ENCODE results near the gene TRIM10.

TRIM10 gene

DNA sequence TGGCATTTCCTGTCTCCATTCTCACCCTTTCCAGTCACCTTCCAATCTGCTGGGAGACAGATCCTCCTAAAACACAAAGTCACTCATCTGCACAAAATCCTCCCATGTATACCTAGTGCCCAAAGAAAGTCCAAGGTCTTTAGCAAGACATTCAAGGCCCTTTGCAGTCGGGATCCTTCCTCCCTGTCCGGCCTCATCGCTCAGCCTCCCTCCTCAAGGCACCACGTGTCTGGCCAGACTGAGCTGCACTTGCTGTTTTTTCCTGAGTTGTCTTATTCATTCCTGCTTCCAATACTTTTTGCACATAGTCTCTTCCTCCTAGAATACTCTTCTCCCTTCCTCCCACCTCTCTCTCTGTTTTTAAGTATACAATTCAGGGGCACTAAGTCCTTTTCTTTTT lies 3.7 kb upstream of the TRIM10 start:
- Mint-ChIP-seq H3K27me3 (ENCODE audit: low read depth) (peaks cover 4% of the 10 kb centered on the region), H3K9me3 (no peaks in the 10 kb centered on the region), H3K27ac (no peak overlapping the region), H3K4me3 (no peak overlapping the region), H3K4me1 (ENCODE audit: low read depth) (peaks cover 15% of the 10 kb centered on the region), H3K36me3 (ENCODE audit: low read depth) (no peaks in the 10 kb centered on the region)
- no peak for DNase-seq (ENCODE audit: low spot score)

DNA sequence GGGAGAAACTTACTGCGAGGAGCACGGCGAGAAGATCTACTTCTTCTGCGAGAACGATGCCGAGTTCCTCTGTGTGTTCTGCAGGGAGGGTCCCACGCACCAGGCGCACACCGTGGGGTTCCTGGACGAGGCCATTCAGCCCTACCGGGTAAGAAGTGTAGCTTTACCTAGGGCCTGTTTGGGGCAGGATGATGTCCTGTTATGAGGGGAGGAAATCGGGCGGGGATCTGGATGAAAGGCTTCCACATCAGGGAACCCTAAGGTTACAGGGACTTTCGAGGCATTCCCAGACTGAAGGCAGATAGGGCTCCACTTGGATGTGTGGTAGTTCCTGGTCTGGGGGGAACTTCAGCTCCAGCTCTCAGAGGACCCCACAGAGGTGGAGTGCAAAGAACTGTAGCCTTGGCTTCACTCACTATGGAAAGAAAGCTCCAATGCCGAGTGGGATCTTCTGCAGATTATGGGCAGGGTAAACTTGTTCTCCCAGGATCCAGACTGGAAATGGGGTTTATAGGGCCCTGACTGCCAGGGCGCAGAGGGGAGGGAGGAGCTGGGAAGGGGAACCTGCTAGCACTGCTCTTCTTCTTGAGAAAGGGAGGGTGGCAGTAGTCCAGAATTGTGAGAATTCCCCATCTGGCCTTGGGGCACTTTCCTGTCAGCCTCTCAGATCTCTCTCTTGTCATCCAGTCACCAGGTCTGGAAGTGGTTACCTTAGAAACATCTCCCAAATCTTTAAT lies 3.1 kb upstream of the TRIM10 start:
- Mint-ChIP-seq H3K36me3 (ENCODE audit: low read depth) (no peaks in the 10 kb centered on the region), H3K9me3 (no peaks in the 10 kb centered on the region), H3K27me3 (ENCODE audit: low read depth) (peaks cover 4% of the 10 kb centered on the region), H3K4me3 (no peak overlapping the region), H3K4me1 (ENCODE audit: low read depth) (peaks cover 16% of the 10 kb centered on the region), H3K27ac (no peak overlapping the region)
- no peak for DNase-seq (ENCODE audit: low spot score)

DNA sequence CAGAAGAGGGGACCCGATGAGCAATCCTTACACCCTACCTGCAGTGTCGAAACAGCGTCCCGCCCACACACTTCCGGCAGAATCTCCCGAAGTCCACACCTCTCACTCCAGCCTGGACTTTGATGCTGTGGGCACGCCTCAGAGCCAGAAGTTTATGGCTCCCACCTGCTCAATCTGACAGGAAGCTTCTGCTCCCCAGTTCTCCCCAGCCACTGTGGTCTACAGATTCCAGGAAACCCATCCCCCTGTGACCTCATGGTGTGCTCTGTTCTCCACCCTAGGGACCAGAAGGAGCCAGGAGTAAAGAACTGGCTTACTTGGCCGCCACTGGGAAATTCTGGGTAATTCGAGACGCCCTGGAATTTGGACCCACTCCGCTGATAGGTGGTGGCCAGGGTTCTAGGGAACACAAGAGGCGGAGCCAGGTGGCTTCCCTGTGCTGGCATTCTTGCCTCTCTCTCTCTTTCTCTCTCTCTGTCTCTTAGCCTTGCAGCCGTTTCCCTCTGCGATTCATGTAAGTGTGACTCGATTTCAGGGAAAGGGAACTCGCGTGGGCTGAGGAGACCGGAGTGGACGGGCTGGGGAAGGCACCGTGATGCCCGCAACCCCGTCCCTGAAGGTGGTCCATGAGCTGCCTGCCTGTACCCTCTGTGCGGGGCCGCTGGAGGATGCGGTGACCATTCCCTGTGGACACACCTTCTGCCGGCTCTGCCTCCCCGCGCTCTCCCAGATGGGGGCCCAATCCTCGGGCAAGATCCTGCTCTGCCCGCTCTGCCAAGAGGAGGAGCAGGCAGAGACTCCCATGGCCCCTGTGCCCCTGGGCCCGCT lies 2.3 kb upstream of the TRIM10 start, which contains the start of gene TRIM15:
Gene TRIM15 (plus strand): TSS at position 457 of the 828 bp plus-strand sequence. CDS start 139 bp downstream, at position 596.
- peak; percentile 52 for DNase-seq (ENCODE audit: low spot score)
- Mint-ChIP-seq H3K27me3 (ENCODE audit: low read depth) (peaks cover 2% of the 10 kb centered on the region), H3K36me3 (ENCODE audit: low read depth) (no peaks in the 10 kb centered on the region), H3K27ac (no peak within 1 kb of the TSS), H3K4me1 (ENCODE audit: low read depth) (peaks cover 17% of the 10 kb centered on the region), H3K4me3 (peak within 1 kb of the TSS; percentile 34), H3K9me3 (no peaks in the 10 kb centered on the region)

DNA sequence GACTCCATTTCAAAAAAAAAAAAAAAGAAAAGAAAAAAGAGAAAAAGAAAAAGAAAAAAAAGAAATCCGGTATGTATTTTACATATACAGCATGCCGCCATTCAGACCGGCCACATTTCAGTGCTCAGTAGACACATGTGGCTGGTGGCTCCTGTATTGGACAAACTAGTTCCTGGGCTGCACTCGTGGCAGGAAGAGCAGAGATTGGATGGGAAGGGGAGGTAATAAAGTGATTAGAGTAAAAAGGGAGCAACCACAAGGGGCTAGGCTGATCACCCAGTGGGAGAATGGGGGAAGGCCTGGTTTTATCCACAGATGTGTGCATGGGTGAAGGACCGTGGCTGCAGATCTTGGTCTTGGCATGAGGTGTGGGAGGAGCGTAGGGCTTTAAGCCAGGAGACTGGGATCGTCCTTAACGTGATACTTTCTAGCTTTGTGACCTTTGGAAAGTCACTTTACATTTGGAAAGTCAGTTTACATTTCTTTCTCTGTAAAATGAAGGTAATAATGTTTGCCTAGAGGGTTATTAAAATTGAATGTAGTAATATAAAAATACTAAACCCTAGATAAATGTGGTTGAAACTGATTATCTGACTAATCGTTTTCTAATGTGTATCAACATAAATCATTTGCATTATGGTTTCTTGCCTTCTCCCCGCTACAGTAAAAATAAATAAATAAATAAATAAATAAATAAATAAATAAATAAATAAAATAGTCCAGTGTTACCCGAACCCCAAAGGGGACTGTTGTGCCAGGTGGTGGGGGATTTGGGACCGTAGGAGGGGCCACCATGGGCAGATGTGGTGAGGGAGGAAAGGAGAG lies 1.5 kb upstream of the TRIM10 start:
- Mint-ChIP-seq H3K27me3 (ENCODE audit: low read depth) (no peaks in the 10 kb centered on the region), H3K36me3 (ENCODE audit: low read depth) (no peaks in the 10 kb centered on the region), H3K27ac (no peak overlapping the region), H3K9me3 (no peaks in the 10 kb centered on the region), H3K4me3 (peak overlapping the region; percentile 31), H3K4me1 (ENCODE audit: low read depth) (peaks cover 18% of the 10 kb centered on the region)
- no peak for DNase-seq (ENCODE audit: low spot score)

DNA sequence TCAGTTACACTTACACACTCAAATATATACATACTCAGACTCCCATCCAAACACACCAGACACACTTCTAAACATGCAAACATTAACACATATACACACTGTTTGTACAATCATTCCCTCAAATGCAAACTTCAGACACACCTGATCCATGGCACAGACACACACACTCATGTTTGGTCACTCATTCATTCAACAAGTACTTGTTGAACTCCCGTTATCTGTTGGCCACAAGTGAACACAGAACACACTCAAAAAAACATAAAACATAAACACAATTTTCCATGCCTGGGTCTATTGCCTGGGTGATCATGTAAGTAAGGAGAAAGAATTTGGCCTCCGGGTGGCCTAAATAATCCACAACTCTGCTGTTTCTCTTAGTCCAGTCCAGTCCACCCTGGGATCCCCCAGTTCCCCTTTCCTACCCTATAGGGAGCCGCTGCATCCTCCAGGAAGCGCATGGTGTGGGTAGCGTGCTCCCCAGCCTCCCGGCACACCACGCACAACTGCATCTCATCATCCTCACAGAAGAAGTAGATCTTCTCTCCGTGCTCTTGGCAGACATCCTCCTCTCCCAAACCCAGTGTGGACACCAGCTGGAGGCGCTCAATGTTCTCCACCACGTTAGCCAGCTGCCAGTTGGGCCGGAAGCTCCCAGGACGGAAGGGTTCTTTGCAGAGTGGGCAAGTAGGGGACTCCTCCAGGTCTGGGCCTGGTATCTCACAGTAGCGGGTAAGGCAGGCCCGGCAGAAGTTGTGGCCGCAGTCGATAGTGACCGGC lies 815 bp downstream of the TRIM10 start:
- Mint-ChIP-seq H3K4me3 (no peak overlapping the region), H3K27me3 (ENCODE audit: low read depth) (no peaks in the 10 kb centered on the region), H3K4me1 (ENCODE audit: low read depth) (peaks cover 12% of the 10 kb centered on the region), H3K36me3 (ENCODE audit: low read depth) (no peaks in the 10 kb centered on the region), H3K9me3 (no peaks in the 10 kb centered on the region), H3K27ac (no peak overlapping the region)
- no peak for DNase-seq (ENCODE audit: low spot score)

DNA sequence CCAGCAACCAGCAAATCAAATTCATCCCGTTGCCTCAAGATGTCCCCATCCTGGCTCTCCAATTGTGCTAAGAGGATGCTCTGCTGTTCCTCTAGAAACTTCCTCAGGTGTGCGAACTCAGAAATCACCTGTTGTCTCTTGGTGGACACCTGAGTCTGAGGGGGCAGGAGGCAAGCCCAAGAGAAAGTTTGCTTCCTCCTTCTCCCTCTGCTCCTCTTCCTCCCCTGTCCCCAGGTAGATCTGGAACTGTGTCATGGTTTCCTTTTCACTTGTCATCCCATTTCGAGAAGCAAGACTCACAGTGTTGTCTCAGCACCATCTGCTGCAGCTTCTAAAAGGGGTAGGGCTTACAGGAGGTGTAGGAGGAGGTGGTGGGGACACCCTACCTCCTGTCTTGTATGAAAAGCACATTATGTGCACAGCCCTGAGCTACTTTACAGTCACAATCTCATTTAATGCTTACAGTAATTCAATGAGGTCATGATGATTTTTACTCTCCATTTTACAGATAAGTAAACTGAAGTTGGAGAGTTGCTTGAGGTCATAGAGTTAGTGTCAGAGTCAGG lies 2.5 kb downstream of the TRIM10 start:
- Mint-ChIP-seq H3K27ac (no peak overlapping the region), H3K9me3 (no peaks in the 10 kb centered on the region), H3K4me1 (ENCODE audit: low read depth) (peaks cover 12% of the 10 kb centered on the region), H3K36me3 (ENCODE audit: low read depth) (no peaks in the 10 kb centered on the region), H3K27me3 (ENCODE audit: low read depth) (peaks cover 4% of the 10 kb centered on the region), H3K4me3 (no peak overlapping the region)
- no peak for DNase-seq (ENCODE audit: low spot score)

DNA sequence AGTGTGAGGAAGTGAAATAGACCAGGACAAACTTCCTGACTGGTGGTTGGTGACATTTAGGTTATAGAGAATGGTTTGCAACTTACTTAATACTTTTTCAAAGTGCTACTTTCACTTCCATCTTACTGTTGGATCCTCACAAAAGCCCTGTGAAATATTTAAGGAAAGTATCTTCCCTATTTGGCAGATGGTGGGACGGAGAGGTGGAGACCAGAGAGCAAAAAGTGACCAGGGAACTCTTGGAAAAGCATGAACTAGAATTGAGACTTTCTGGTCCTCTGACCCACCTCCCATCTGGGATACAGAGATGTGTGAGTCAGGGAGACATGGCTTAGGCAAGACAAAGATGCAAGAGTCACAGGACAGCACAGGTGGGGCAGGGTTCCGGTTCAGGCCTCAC lies 3.0 kb downstream of the TRIM10 start:
- no peaks in the 10 kb centered on the region for H3K9me3 Mint-ChIP-seq
- no peak for DNase-seq (ENCODE audit: low spot score)
- H3K27ac Mint-ChIP-seq, result no peak overlapping the region
- no peaks in the 10 kb centered on the region for H3K36me3 Mint-ChIP-seq (ENCODE audit: low read depth)
- H3K4me1 Mint-ChIP-seq (ENCODE audit: low read depth), result peaks cover 9% of the 10 kb centered on the region
- H3K4me3 Mint-ChIP-seq, result no peak overlapping the region
- H3K27me3 Mint-ChIP-seq (ENCODE audit: low read depth), result peaks cover 7% of the 10 kb centered on the region

DNA sequence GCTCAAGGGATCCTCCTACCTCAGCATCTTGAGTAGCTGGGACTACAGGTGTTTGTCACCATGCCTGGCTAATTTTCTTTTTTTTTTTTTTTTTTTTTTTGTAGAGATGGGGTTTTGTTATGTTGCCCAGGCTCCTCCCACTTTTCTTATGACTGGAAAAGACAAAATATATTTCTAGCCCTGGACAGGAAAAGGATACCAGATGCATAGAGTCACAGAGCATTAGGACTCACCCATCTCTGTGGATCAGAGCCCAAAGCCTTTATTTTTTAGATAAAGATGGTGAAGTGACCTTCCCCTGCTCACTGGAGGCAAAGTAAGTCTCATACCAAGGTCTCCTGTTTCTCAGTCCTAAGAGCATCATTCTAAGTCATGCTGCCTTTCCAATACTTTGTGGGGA lies 3.4 kb downstream of the TRIM10 start:
- no peak for DNase-seq (ENCODE audit: low spot score)
- Mint-ChIP-seq H3K27me3 (ENCODE audit: low read depth) (peaks cover 7% of the 10 kb centered on the region), H3K27ac (no peak overlapping the region), H3K36me3 (ENCODE audit: low read depth) (no peaks in the 10 kb centered on the region), H3K9me3 (no peaks in the 10 kb centered on the region), H3K4me1 (ENCODE audit: low read depth) (peaks cover 9% of the 10 kb centered on the region), H3K4me3 (no peak overlapping the region)

DNA sequence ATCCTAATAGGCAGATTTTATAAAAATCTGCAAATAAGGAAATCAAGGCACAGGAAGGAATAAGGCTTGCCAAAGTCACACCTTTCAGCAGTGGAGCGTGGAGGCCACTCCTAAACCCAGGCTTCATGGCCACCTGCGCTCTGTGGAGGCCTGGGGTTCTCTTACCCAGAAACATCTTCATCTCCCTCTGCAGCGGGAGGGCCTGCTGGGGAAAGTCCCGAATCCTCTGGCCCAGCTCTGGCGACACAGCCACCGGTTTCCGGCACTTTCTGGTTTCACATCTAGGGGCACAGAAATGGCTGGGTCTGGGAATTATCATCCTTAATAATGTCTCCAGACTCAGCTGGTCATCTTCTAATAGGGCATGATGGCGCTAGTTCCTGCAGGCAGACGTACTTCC lies 4.2 kb downstream of the TRIM10 start:
- no peak overlapping the region for H3K27ac Mint-ChIP-seq

DNA sequence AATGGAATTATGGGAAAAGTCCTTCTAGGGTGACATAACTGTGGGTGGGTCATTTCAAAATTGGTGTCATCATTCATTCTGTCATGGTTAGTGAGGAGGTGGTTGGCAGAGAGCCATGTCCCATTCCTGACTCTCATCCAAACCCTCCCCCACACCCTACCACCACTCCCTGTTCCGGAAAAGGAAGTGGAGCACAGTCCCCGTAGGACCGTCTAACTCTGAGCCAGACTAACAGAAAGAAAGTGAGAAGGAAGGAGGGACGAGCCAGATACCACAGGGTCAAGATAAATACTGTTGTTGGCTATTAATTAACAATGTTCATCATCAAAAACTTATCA lies 4.8 kb downstream of the TRIM10 start:
- Mint-ChIP-seq H3K27me3 (ENCODE audit: low read depth) (peaks cover 9% of the 10 kb centered on the region), H3K4me3 (no peak overlapping the region), H3K27ac (no peak overlapping the region), H3K9me3 (no peaks in the 10 kb centered on the region), H3K36me3 (ENCODE audit: low read depth) (no peaks in the 10 kb centered on the region), H3K4me1 (ENCODE audit: low read depth) (peaks cover 10% of the 10 kb centered on the region)
- DNase-seq (ENCODE audit: low spot score), result no peak

More for the DNA sequence above, 4.2 kb downstream of the TRIM10 start:
- no peak for DNase-seq (ENCODE audit: low spot score)
- Mint-ChIP-seq H3K4me1 (ENCODE audit: low read depth) (peaks cover 6% of the 10 kb centered on the region), H3K36me3 (ENCODE audit: low read depth) (no peaks in the 10 kb centered on the region), H3K9me3 (no peaks in the 10 kb centered on the region), H3K4me3 (no peak overlapping the region), H3K27me3 (ENCODE audit: low read depth) (peaks cover 9% of the 10 kb centered on the region)

DNA sequence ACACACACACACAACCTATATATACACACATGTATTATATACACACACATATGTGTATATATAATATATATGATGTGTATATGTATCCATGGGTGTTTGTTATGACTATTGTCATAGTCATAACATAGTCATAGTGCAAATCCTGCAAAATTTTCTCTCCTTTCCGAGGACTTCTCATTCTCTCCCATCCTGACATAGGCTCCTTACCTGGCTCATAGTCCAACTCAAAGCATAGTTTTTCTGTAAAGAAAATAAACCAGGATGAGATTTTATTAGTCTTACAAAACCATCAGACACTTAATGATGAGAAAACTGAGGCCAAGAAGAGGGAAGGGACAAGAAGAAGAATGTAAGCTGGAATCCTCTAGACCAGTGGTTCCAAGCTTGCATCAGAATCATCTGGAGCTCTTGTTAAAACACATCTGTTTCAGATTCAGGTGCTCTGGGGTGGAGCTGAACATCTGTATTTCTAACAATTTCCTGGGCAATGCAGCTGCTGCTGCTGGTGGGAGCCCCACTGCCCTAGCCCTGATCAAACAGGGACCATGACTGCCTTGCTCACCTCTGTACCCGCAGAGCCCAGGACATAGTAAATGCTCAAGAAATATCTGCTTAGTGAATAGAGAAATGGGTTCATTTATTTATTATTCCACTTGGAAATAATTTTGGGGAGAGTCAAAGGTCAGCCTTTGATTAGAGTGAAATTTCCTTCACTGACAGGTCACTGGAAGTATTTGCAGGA lies 5.3 kb downstream of the TRIM10 start:
- Mint-ChIP-seq H3K9me3 (no peaks in the 10 kb centered on the region), H3K4me1 (ENCODE audit: low read depth) (peaks cover 10% of the 10 kb centered on the region), H3K27ac (no peak overlapping the region), H3K4me3 (no peak overlapping the region), H3K36me3 (ENCODE audit: low read depth) (no peaks in the 10 kb centered on the region), H3K27me3 (ENCODE audit: low read depth) (peaks cover 9% of the 10 kb centered on the region)
- DNase-seq (ENCODE audit: low spot score), result no peak

DNA sequence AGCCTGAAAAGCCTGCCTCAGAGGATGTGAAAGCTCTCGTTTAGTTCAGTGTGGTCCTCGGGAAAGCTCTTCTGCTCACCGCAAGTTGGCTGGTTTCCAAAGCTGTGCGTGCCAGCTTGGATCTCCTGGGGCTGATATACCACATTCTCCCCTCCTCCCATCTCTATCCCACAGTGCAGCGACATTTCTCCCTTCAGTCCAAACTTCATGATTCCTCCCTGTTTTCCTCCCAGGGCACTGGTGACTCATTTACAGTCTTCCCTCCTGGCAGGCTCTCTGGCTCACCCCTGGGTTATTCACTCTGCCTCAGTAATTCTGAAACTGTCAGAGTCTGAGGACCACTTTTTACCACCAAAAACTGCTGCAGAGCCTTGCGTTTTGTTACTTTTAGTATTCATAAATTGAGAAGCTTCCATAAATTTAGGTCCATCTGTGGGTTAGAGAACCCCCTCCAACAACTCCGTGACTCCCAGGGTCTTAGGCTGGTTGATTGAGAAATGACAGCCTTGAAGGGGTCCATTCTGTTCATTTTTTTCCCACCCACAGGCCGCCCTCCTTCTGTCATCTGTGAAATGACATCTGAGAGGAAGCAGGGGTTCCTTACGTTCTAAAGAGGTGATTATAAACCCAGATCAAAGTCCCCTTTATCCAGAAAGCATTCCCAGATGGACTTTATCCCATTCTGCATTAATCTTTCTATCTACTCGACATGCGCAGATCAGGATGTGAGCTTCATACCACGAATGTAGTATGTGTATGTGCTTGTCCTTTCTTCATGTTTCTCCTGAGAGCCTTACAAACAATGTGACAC lies 6.1 kb downstream of the TRIM10 start:
- peaks cover 14% of the 10 kb centered on the region for H3K27me3 Mint-ChIP-seq (ENCODE audit: low read depth)
- DNase-seq (ENCODE audit: low spot score), result no peak
- H3K4me3 Mint-ChIP-seq, result no peak overlapping the region
- H3K4me1 Mint-ChIP-seq (ENCODE audit: low read depth), result peaks cover 10% of the 10 kb centered on the region
- no peaks in the 10 kb centered on the region for H3K9me3 Mint-ChIP-seq
- no peaks in the 10 kb centered on the region for H3K36me3 Mint-ChIP-seq (ENCODE audit: low read depth)
- H3K27ac Mint-ChIP-seq, result no peak overlapping the region

All from T-helper 2 cell treated with Interferon-gamma antibody and Interleukin-4, amounts not matched to agents 5 μg/mL and 100 μg/mL, for 36 hours (primary cell).